Heart left ventricle (tissue), 16 donors: ENCODE data around the gene LMAN2L. TPM values are rescaled to one million over a fixed set of nuclear protein-coding genes. Genes with fewer than 3 reads are reported as not detected.

Experiments used
- ATAC-seq, 4 donors: fragments of 200-7000 bp; cut with Tn5 transposase; one replicate each; pipeline ENCODE4 v1.9.1; 2020 to 2022; ENCODE audit warnings: moderate library complexity in 4 of 4, mild to moderate bottlenecking in 3 of 4, moderate number of reproducible peaks in 1 of 4
- DNase-seq, 5 donors: peaks; one replicate each; pipeline ENCODE4 v3.0.0-alpha.2; 2020
- H3K27ac ChIP-seq, 12 donors: fragments of 200-600 bp; sonication (generic) in 4 of 12; one replicate each; pipeline versions ENCODE4 v1.5.0 to v1.8.0; 2016 to 2022; ENCODE audit warnings: mild to moderate bottlenecking in 2 of 12
- H3K27me3 ChIP-seq, 9 donors: fragments of 200-600 bp; sonication (generic) in 2 of 9; one replicate each; pipeline versions ENCODE4 v1.5.1 to v1.8.0; 2016 to 2022; ENCODE audit warnings: mild to moderate bottlenecking in 3 of 9
- H3K36me3 ChIP-seq, 9 donors: fragments of 200-600 bp; sonication (generic) in 2 of 9; one replicate each; pipeline versions ENCODE4 v1.5.0 to v1.8.0; 2018 to 2022; ENCODE audit warnings: mild to moderate bottlenecking in 2 of 9
- H3K4me1 ChIP-seq, 12 donors: fragments of 200-600 bp; sonication (generic) in 4 of 12; one replicate each; pipeline versions ENCODE4 v1.5.0 to v1.8.0; 2016 to 2022; ENCODE audit warnings: mild to moderate bottlenecking in 3 of 12
- H3K4me3 ChIP-seq, 12 donors: fragments of 200-600 bp; sonication (generic) in 4 of 12; one replicate each; pipeline versions ENCODE4 v1.5.0 to v1.8.0; 2017 to 2022; ENCODE audit warnings: mild to moderate bottlenecking in 9 of 12, moderate library complexity in 4 of 12
- H3K9me3 ChIP-seq, 12 donors: fragments of 200-600 bp; sonication (generic) in 4 of 12; one replicate each; pipeline versions ENCODE4 v1.5.0 to v1.8.0; 2016 to 2022; ENCODE audit warnings: mild to moderate bottlenecking in 1 of 12
- CTCF ChIP-seq, 12 donors: fragments of 200-600 bp; sonication (generic) in 4 of 12; IDR thresholded peaks; one replicate each; pipeline versions ENCODE4 v1.5.0 to v1.8.0; 2018 to 2022; ENCODE audit warnings: antibody characterized with exemption in 12 of 12, mild to moderate bottlenecking in 5 of 12
- POLR2A ChIP-seq, 2 donors: fragments of 450-650 bp; IDR thresholded peaks; one replicate each; pipeline ENCODE4 v1.6.1; 2017; ENCODE audit warnings: antibody characterized with exemption in 2 of 2, mild to moderate bottlenecking in 2 of 2, moderate library complexity in 2 of 2
- WGBS, 4 donors: extraction: QIAGEN DNeasy Blood & Tissue Kit in 2 of 4; methylation state at CpG; one replicate each; pipeline versions ENCODE4 v1.1.5 to v1.1.7; 2013 to 2018; 5-methylcytosine and 5-hydroxymethylcytosine counted together
- intact Hi-C, 10 donors: fragments of 100-400 bp; cut with DNase I; formaldehyde crosslinking; loops; one replicate each; pipeline versions ENCODE4 v1.11.1 to v1.14.2; 2022
- polyA plus RNA-seq, 2 donors: library from polyadenylated mRNA; stranded (reverse); fragments of 200-250 nt; gene quantifications; one replicate each; pipeline ENCODE4 v1.2.3, GENCODE V29; 2013
- total RNA-seq, 9 donors: library from RNA; depleted of rRNA in 2 of 9; stranded (reverse); fragments of >200 nt in 2 of 9; fragmentation: NEBNext Ultra II Directional in 3 of 9; extraction: Animal tissue kit (Norgen Biotek cat#: 25700) in 3 of 9; gene quantifications; one replicate each; pipeline versions ENCODE4 v1.1.0 to v1.2.4, GENCODE V29; 2016 to 2023
- donor health status: ischemic (EF 13 %, LVEDD 7.1; RV severe dilation, severe dysfunction).
- donor health status: healthy with polysubstance abuse.
- donor health status: DM: no; HTN: yes; CAD: no.
- donor health status: DM: no; HTN: no; CAD: no.
- donor health status: ischemic (EF 25% LVEDD 6.9; RV normal size, moderate dysfunction).
- donor health status: ischemic (EF 25% LVEDD 5.7; RV mildly dilated, moderate dysfunction).
- donor health status: healthy.
- donor health status: DM: yes; HTN: yes; CAD: no.
- donor health status: ischemic (EF 35%, LVEDD 5.7; RV mildly dilated, moderate dysfunction).
- donor health status: nonischemic (EF 11% LVEDD 7.7; RV severe dilation, severe dysfunction).
- donor health status: DM: yes; HTN: yes; CAD: no.
- donor health status: PGD.
- donor health status: ischemic (EF 29% LVEDD 5.4; RV normal size, mild dysfunction).
- donor health status: nonischemic (EF 23%, LVEDD 6.1; RV moderate dilation, normal function).

The LMAN2L gene
- total and polyA plus RNA-seq, 11 donors = 11.3 to 38.5 (median 20.5) TPM

- ATAC-seq = no peak
- Histone ChIP-seq H3K27me3 (no peaks in the 10 kb centered on the region), H3K4me1 (peaks cover 0 to 9% (median 7%) of the 10 kb centered on the region in 12 donors), H3K4me3 (no peak overlapping the region), H3K9me3 (no peaks in the 10 kb centered on the region), H3K36me3 (no peaks in the 10 kb centered on the region), H3K27ac (no peak overlapping the region)
- intact Hi-C loops = no loop called here
- TF ChIP-seq CTCF (IDR thresholded peaks at IDR 0.05) = no peak
- TF ChIP-seq POLR2A (IDR thresholded peaks at IDR 0.05) = no peak
- DNase-seq = no peak
- WGBS, 4 donors = 89 to 93% (median 92%) methylated on average over 12 to 16 of the region's 16 CpGs
These were observed 49.4 kb downstream of the LMAN2L start for GRCh38 chr2:96690306-96691021.

GRCh38 chr2:96689431-96689991 lies 50.4 kb downstream of the LMAN2L start:
- TF ChIP-seq POLR2A (IDR thresholded peaks at IDR 0.05) = no peak
- TF ChIP-seq CTCF (IDR thresholded peaks at IDR 0.05) = no peak
- H3K27me3 ChIP-seq = no peaks in the 10 kb centered on the region
- no peaks in the 10 kb centered on the region for H3K36me3 ChIP-seq
- peaks cover 0 to 15% (median 10%) of the 10 kb centered on the region in 12 donors for H3K4me1 ChIP-seq
- DNase-seq = no peak
- no peak overlapping the region for H3K4me3 ChIP-seq
- 95 to 97% (median 96%) methylated on average over 11 to 14 of the region's 14 CpGs for WGBS, 4 donors
- ATAC-seq = no peak
- intact Hi-C loops = no loop called here
- no peak overlapping the region for H3K27ac ChIP-seq
- H3K9me3 ChIP-seq = no peaks in the 10 kb centered on the region

- WGBS, 4 donors = 90 to 96% (median 95%) methylated on average over 11 of the region's 11 CpGs
- H3K27me3 ChIP-seq = no peaks in the 10 kb centered on the region
- intact Hi-C loops = no loop called here
- peaks cover 0 to 15% (median 10%) of the 10 kb centered on the region in 12 donors for H3K4me1 ChIP-seq
- no peak overlapping the region for H3K4me3 ChIP-seq
- no peaks in the 10 kb centered on the region for H3K36me3 ChIP-seq
- no peaks in the 10 kb centered on the region for H3K9me3 ChIP-seq
- no peak for TF ChIP-seq POLR2A (IDR thresholded peaks at IDR 0.05)
- TF ChIP-seq CTCF (IDR thresholded peaks at IDR 0.05) = no peak
- H3K27ac ChIP-seq = no peak overlapping the region
- no peak for DNase-seq
- ATAC-seq = no peak
These were observed 51.0 kb downstream of the LMAN2L start for GRCh38 chr2:96688649-96689430.
